Dermis blood vessel endothelial cell (primary cell): ENCODE results near the gene SLC7A1. TPM values are rescaled to one million over a fixed set of nuclear protein-coding genes. Genes with fewer than 3 reads are reported as not detected.

Source experiments
- DNase-seq: peaks from one replicate; pipeline ENCODE4 v3.0.0; 2010
- total RNA-seq: library from RNA; depleted of rRNA; stranded (reverse); fragments of >200 nt; gene quantifications from 2 replicates; pipeline ENCODE4 v1.2.3, GENCODE V29; 2014

Gene SLC7A1
- total RNA-seq, 1 donor from 2014 or later: 17.7 TPM

- DNase-seq: no peak
These were observed 110.7 kb downstream of the SLC7A1 start for GRCh38 chr13:29484796-29485195.

- DNase-seq: no peak
These were observed 111.3 kb downstream of the SLC7A1 start for GRCh38 chr13:29484236-29484635.

GRCh38 chr13:29483623-29484022 lies 111.9 kb downstream of the SLC7A1 start:
- DNase-seq: no peak

- no peak for DNase-seq
These were observed 112.3 kb downstream of the SLC7A1 start for GRCh38 chr13:29483211-29483610.

GRCh38 chr13:29482504-29482903 lies 113.0 kb downstream of the SLC7A1 start:
- DNase-seq: no peak

- DNase-seq: no peak
These were observed 113.9 kb downstream of the SLC7A1 start for GRCh38 chr13:29481603-29482002.

- no peak for DNase-seq
These were observed 114.5 kb downstream of the SLC7A1 start for GRCh38 chr13:29480893-29481525.

GRCh38 chr13:29479716-29480492 lies 115.6 kb downstream of the SLC7A1 start:
- DNase-seq: no peak

- DNase-seq: no peak
These were observed 119.4 kb downstream of the SLC7A1 start for GRCh38 chr13:29476046-29476445.

- no peak for DNase-seq
These were observed 120.5 kb downstream of the SLC7A1 start for GRCh38 chr13:29474991-29475390.

GRCh38 chr13:29473166-29473565 lies 122.3 kb downstream of the SLC7A1 start:
- no peak for DNase-seq

GRCh38 chr13:29472332-29472961 lies 123.0 kb downstream of the SLC7A1 start:
- peak; percentile 82 for DNase-seq

- no peak for DNase-seq
These were observed 123.9 kb downstream of the SLC7A1 start for GRCh38 chr13:29471551-29471950.

- peak; percentile 31 for DNase-seq
These were observed 129.7 kb downstream of the SLC7A1 start for GRCh38 chr13:29465741-29466293.

GRCh38 chr13:29464105-29464679 lies 131.3 kb downstream of the SLC7A1 start:
- no peak for DNase-seq

GRCh38 chr13:29459813-29460355 lies 135.6 kb downstream of the SLC7A1 start:
- DNase-seq: no peak
